Heart left ventricle (tissue), 16 donors: ENCODE measurements around the gene DBN1. TPM values are rescaled to one million over a fixed set of nuclear protein-coding genes. Genes with fewer than 3 reads are reported as not detected.

Source experiments
- ATAC-seq, 4 donors: fragments of 200-7000 bp; cut with Tn5 transposase; one replicate each; pipeline ENCODE4 v1.9.1; 2020 to 2022; ENCODE audit warnings: moderate library complexity in 4 of 4, mild to moderate bottlenecking in 3 of 4, moderate number of reproducible peaks in 1 of 4
- DNase-seq, 5 donors: peaks; one replicate each; pipeline ENCODE4 v3.0.0-alpha.2; 2020
- H3K27ac ChIP-seq, 12 donors: fragments of 200-600 bp; sonication (generic) in 4 of 12; one replicate each; pipeline versions ENCODE4 v1.5.0 to v1.8.0; 2016 to 2022; ENCODE audit warnings: mild to moderate bottlenecking in 2 of 12
- H3K27me3 ChIP-seq, 9 donors: fragments of 200-600 bp; sonication (generic) in 2 of 9; one replicate each; pipeline versions ENCODE4 v1.5.1 to v1.8.0; 2016 to 2022; ENCODE audit warnings: mild to moderate bottlenecking in 3 of 9
- H3K36me3 ChIP-seq, 9 donors: fragments of 200-600 bp; sonication (generic) in 2 of 9; one replicate each; pipeline versions ENCODE4 v1.5.0 to v1.8.0; 2018 to 2022; ENCODE audit warnings: mild to moderate bottlenecking in 2 of 9
- H3K4me1 ChIP-seq, 12 donors: fragments of 200-600 bp; sonication (generic) in 4 of 12; one replicate each; pipeline versions ENCODE4 v1.5.0 to v1.8.0; 2016 to 2022; ENCODE audit warnings: mild to moderate bottlenecking in 3 of 12
- H3K4me3 ChIP-seq, 12 donors: fragments of 200-600 bp; sonication (generic) in 4 of 12; one replicate each; pipeline versions ENCODE4 v1.5.0 to v1.8.0; 2017 to 2022; ENCODE audit warnings: mild to moderate bottlenecking in 9 of 12, moderate library complexity in 4 of 12
- H3K9me3 ChIP-seq, 12 donors: fragments of 200-600 bp; sonication (generic) in 4 of 12; one replicate each; pipeline versions ENCODE4 v1.5.0 to v1.8.0; 2016 to 2022; ENCODE audit warnings: mild to moderate bottlenecking in 1 of 12
- POLR2A ChIP-seq, 2 donors: fragments of 450-650 bp; IDR thresholded peaks; one replicate each; pipeline ENCODE4 v1.6.1; 2017; ENCODE audit warnings: antibody characterized with exemption in 2 of 2, mild to moderate bottlenecking in 2 of 2, moderate library complexity in 2 of 2
- WGBS, 4 donors: extraction: QIAGEN DNeasy Blood & Tissue Kit in 2 of 4; methylation state at CpG; one replicate each; pipeline versions ENCODE4 v1.1.5 to v1.1.7; 2013 to 2018; 5-methylcytosine and 5-hydroxymethylcytosine counted together
- intact Hi-C, 10 donors: fragments of 100-400 bp; cut with DNase I; formaldehyde crosslinking; loops; one replicate each; pipeline versions ENCODE4 v1.11.1 to v1.14.2; 2022
- polyA plus RNA-seq, 2 donors: library from polyadenylated mRNA; stranded (reverse); fragments of 200-250 nt; gene quantifications; one replicate each; pipeline ENCODE4 v1.2.3, GENCODE V29; 2013
- total RNA-seq, 9 donors: library from RNA; depleted of rRNA in 2 of 9; stranded (reverse); fragments of >200 nt in 2 of 9; fragmentation: NEBNext Ultra II Directional in 3 of 9; extraction: Animal tissue kit (Norgen Biotek cat#: 25700) in 3 of 9; gene quantifications; one replicate each; pipeline versions ENCODE4 v1.1.0 to v1.2.4, GENCODE V29; 2016 to 2023
- TF ChIP-seq, protein P1 (sequence below), 12 donors: fragments of 200-600 bp; sonication (generic) in 4 of 12; IDR thresholded peaks; one replicate each; pipeline versions ENCODE4 v1.5.0 to v1.8.0; 2018 to 2022; ENCODE audit warnings: antibody characterized with exemption in 12 of 12, mild to moderate bottlenecking in 5 of 12
- donor health status: ischemic (EF 13 %, LVEDD 7.1; RV severe dilation, severe dysfunction).
- donor health status: healthy with polysubstance abuse.
- donor health status: DM: no; HTN: yes; CAD: no.
- donor health status: DM: no; HTN: no; CAD: no.
- donor health status: ischemic (EF 25% LVEDD 6.9; RV normal size, moderate dysfunction).
- donor health status: ischemic (EF 25% LVEDD 5.7; RV mildly dilated, moderate dysfunction).
- donor health status: healthy.
- donor health status: DM: yes; HTN: yes; CAD: no.
- donor health status: ischemic (EF 35%, LVEDD 5.7; RV mildly dilated, moderate dysfunction).
- donor health status: nonischemic (EF 11% LVEDD 7.7; RV severe dilation, severe dysfunction).
- donor health status: DM: yes; HTN: yes; CAD: no.
- donor health status: PGD.
- donor health status: ischemic (EF 29% LVEDD 5.4; RV normal size, mild dysfunction).
- donor health status: nonischemic (EF 23%, LVEDD 6.1; RV moderate dilation, normal function).

DBN1 gene
- total and polyA plus RNA-seq, 11 donors = 12.3 to 60.7 (median 23.3) TPM

DNA sequence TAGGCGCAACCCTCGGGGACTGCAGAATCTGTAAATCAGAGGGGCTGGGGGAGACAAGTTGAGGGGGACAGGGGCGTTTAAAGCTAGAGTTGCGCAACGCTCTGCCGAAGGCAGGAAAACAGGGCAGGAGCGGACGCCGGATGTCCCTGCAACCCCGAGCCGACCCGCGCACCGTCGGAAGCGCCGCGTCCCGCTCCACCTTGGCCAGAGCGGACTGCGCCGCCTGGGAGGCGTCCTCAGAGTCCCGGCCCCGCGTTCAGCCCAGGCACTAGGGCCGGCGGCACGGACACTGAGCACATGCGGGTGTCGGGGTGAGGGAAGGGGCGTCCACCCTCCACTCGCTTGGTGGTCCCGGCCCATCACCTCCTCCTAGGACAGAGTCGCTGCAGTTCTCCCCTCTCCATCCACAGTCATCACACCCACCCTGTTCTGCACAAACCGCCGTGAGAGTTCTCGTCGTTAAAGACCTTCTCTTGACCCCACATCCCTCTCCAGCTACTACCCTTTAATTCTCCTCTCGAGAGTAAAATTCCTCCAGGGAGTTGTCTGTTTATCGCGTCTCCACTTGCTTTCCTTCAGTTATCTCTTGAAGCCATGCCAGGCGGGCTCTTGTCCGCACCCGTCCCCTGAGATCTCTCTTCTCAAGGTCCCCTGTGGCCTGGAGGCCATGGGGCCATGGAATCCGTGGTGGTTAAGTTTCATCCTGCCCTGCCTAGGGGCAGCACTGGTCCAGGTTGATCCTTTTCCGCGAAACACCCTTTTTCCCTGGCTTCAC lies 24.8 kb upstream of the DBN1 start:
- Histone ChIP-seq H3K27me3 (no peaks in the 10 kb centered on the region), H3K9me3 (no peaks in the 10 kb centered on the region), H3K27ac (peak overlapping the region; percentile 27 to 98 (median 95)), H3K36me3 (peaks cover 0 to 16% (median 0%) of the 10 kb centered on the region in 9 donors), H3K4me1 (peaks cover 8 to 70% (median 52%) of the 10 kb centered on the region in 12 donors), H3K4me3 (peak overlapping the region; percentile 25 to 96 (median 78))
- ATAC-seq (peak in 2 of 4 donors; percentile 1 to 12), DNase-seq (peak in 4 of 5 donors; percentile 57 to 85 (median 64))
- 7 to 14% (median 10%) methylated on average over 29 to 48 of the region's 48 CpGs for WGBS, 4 donors
- no peak for TF ChIP-seq POLR2A (IDR thresholded peaks at IDR 0.05)
- TF ChIP-seq, protein P1, sequence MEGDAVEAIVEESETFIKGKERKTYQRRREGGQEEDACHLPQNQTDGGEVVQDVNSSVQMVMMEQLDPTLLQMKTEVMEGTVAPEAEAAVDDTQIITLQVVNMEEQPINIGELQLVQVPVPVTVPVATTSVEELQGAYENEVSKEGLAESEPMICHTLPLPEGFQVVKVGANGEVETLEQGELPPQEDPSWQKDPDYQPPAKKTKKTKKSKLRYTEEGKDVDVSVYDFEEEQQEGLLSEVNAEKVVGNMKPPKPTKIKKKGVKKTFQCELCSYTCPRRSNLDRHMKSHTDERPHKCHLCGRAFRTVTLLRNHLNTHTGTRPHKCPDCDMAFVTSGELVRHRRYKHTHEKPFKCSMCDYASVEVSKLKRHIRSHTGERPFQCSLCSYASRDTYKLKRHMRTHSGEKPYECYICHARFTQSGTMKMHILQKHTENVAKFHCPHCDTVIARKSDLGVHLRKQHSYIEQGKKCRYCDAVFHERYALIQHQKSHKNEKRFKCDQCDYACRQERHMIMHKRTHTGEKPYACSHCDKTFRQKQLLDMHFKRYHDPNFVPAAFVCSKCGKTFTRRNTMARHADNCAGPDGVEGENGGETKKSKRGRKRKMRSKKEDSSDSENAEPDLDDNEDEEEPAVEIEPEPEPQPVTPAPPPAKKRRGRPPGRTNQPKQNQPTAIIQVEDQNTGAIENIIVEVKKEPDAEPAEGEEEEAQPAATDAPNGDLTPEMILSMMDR (IDR thresholded peaks at IDR 0.05) = peak in 1 of 12 donors; percentile 3
- intact Hi-C loops = loop anchor here in 4 of 10 donors (2.0 to 5.0 kb wide), 3 partner anchors 41 to 106 kb away; no protein-coding TSS in a partner anchor

DNA sequence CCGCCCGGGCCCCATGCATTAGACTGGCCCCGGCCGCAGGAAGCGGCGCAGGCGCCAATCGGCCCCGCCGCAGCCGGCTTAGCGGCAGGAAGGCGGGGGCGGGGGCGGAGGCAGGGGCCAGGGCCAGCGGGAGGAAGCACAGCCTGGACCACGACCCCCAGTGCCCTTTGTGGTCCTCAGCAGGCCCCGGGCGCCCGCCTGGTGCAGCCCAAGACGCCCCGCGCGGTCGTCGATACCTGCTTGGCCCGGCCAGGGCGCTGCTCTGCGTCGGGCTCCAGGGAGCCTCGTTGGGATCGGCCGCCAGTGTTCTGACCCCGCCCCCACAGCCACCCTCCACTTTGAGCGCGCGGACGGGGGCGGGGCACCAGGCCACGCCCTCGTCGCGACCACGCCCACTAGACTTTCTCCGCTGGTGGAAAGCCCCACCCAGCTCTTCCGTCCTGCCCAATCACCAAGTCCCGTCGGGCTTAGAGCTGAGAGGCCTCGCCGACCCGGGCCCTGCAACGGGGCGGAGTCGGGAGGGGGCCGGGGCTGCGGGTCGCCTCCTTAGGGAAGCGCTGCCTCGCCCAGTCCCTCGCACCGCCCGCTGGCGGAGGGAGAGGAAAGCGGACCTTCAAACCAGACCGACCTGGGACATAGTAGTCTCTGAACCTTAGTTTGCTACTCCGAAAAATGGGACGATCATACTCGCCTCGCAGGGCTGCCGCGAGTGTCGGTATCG lies 24.0 kb upstream of the DBN1 start, which contains the start of gene PDLIM7:
TSS of gene PDLIM7 (minus strand) at position 313 of the 721 bp plus-strand sequence. CDS start 1,092 bp downstream, outside the sequence.
- intact Hi-C loops = loop anchor here in 7 of 10 donors (1.0 to 5.0 kb wide), 7 partner anchors 19 to 105 kb away; partner anchors contain the start of gene GRK6 (in 1 of the 7)
- DNase-seq = peak; percentile 95 to 98 (median 97)
- ATAC-seq = peak; percentile 80 to 87 (median 84)
- 0 to 1% (median 1%) methylated on average over 15 to 73 of the region's 73 CpGs for WGBS, 4 donors
- Histone ChIP-seq H3K4me3 (peak within 1 kb of the TSS; percentile 68 to 96 (median 78)), H3K9me3 (no peaks in the 10 kb centered on the region), H3K27me3 (no peaks in the 10 kb centered on the region), H3K36me3 (peaks cover 0 to 22% (median 7%) of the 10 kb centered on the region in 9 donors), H3K4me1 (peaks cover 8 to 74% (median 59%) of the 10 kb centered on the region in 12 donors), H3K27ac (peak within 1 kb of the TSS; percentile 73 to 98 (median 95))
- TF ChIP-seq POLR2A (IDR thresholded peaks at IDR 0.05) = peak; percentile 77 to 98
- TF ChIP-seq, protein P1 (IDR thresholded peaks at IDR 0.05) = peak in 5 of 12 donors; percentile 14 to 39 (median 17)

DNA sequence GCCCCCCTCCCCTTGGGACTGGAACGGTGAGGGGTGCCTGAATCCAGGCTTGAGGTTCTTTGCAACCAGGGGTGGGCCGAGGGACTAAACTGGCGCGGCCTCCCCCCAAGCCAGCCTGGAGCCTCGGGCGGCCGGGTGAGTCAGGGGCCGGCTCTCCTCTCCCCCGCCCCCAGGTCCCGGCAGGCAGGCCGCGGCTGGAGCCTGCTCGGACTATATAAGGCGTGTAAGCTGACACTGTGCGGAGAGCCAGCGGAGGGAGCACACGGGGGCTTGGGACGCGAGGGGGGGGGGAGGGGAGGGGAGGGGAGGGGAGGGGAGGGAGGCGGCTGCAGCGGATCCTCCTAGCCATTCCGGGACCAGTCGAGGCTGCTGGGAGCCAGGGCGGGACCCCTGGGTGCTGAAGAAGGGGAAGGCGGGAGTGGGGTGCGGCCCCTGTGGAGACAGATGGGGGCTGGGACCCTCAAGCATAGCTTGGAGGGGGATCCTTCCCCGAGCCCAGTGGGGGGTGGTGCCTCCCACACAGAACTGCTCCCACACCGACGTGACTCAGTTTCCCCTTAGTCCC lies 23.4 kb upstream of the DBN1 start:
- H3K27me3 ChIP-seq = no peaks in the 10 kb centered on the region
- peaks cover 8 to 76% (median 59%) of the 10 kb centered on the region in 12 donors for H3K4me1 ChIP-seq
- H3K4me3 ChIP-seq = peak overlapping the region; percentile 68 to 96 (median 78)
- peaks cover 0 to 29% (median 13%) of the 10 kb centered on the region in 9 donors for H3K36me3 ChIP-seq
- DNase-seq (peak; percentile 86 to 91 (median 88)), ATAC-seq (peak; percentile 23 to 65 (median 50))
- peak overlapping the region; percentile 73 to 98 (median 95) for H3K27ac ChIP-seq
- WGBS, 4 donors = 0 to 1% (median 0%) methylated on average over 9 to 29 of the region's 29 CpGs
- no peaks in the 10 kb centered on the region for H3K9me3 ChIP-seq
- TF ChIP-seq, protein P1 (IDR thresholded peaks at IDR 0.05) = no peak
- TF ChIP-seq POLR2A (IDR thresholded peaks at IDR 0.05) = peak in 1 of 2 donors; percentile 18
- intact Hi-C loops = loop anchor here in 7 of 10 donors (1.0 to 5.0 kb wide), 7 partner anchors 18 to 105 kb away; partner anchors contain the start of gene GRK6 (in 1 of the 7)
